HS-5 (cell line): ENCODE measurements around the gene OR2T2.
"Not testable (repeated sequence)": the region's sequence is repeated elsewhere in the genome, so short reads cannot be mapped to it uniquely, and the experiment has no call there.

Source experiments
- DNase-seq: peaks from one replicate; pipeline ENCODE4 v3.0.0-alpha.2; 2012; ENCODE audit warnings: low read depth

The OR2T2 gene

DNA sequence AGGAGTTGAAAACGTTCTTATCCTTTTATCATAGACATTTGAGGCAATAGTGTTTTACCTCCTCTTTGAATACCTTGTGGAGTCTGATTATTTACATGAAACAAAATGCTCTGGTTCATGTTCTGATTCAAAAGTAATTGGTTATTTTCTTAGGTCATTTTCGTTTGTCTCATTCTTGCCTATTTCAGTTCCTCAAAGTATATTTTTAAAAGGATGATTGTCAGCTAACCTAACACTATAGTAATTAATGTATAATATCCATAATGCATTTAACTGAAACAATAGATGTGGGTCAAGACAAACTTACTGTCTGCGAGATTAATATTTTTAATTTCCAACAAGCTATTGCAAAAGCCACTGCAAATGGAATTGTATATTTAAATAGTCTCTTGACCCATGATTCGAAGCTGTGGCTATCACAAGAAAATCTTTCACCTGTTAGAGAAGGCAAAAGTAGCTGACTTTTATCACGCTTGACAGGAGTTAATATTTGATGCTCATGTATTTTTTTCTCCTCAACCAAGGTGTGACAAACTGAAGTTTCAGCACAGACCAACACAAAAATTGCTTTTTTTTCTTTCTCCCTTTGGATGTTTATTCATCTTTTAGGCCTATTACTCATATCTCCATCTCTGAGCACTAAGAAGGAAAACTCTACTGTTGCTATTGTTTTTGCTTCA lies 5.2 kb downstream of the OR2T2 start:
- DNase-seq: not testable (repeated sequence)

DNA sequence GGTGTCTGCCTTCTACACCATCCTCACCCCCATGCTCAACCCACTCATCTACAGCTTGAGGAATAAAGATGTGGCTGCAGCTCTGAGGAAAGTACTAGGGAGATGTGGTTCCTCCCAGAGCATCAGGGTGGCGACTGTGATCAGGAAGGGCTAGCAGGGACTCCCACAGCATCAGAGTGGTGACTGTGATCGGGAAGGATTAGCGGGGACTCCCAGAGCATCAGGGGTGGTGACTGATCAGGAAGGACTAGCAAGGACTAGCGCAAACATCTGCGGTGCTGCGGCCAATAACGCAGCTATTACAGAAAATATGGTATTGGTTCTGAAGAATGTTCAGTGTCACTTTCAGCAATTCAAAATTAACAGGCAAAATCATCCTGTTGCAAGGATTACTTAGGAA lies 8.2 kb downstream of the OR2T2 start:
- not testable (repeated sequence) for DNase-seq

DNA sequence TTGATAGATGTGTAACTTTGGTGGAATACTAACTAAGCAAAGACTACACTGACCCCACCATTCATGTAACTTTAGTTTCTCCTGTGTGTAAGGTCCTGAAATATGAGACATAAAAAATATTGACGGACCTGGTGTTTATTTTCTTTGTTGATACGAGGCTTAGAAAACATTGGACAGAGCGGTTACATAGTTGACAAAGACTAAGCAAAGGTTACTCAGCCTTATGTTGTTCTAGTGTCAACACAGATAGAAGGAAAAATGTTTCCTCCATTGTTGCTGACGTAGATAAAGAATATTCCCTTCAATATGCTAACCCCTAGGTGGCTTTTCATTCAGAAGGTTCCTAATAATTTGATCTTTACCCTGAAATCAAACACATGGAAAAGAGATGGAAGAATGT lies 9.6 kb downstream of the OR2T2 start:
- not testable (repeated sequence) for DNase-seq

DNA sequence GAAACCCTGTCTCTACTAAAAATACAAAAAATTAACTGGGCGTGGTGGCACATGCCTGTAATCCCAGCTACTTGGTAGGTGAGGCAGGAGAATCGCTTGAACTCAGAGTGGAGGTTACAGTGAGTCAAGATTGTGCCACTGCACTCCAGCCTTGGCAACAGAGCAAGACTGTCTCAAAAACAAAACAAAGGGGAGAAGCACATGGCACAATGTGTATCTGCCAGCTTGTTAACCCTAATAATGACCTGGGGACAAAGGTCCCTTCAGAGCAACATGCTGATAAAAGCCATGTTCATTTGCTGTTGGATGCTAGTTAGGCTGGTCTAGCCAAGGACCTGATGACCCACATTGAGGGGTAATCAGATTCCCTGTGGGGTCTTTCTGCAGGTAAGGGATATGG lies 11.2 kb downstream of the OR2T2 start:
- not testable (repeated sequence) for DNase-seq

DNA sequence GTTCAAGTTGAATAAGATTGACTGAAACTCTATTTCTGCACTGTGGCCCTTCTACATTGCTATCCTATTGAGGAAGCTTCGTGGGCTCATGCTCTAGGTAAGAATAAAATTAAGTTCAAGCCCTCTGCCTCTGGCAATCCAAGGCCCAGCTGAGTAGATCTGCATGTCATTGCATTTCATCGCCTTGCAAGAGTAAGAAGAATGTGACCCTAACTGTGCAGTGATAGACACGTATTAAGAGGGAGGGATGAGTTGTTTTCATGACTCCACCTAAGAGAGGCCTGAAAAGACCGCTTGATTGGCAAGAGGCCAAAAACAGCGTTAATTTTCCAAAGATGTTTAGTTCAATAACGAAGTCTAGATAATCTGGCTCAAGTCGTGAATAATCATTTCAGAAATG lies 13.7 kb downstream of the OR2T2 start:
- DNase-seq: not testable (repeated sequence)

DNA sequence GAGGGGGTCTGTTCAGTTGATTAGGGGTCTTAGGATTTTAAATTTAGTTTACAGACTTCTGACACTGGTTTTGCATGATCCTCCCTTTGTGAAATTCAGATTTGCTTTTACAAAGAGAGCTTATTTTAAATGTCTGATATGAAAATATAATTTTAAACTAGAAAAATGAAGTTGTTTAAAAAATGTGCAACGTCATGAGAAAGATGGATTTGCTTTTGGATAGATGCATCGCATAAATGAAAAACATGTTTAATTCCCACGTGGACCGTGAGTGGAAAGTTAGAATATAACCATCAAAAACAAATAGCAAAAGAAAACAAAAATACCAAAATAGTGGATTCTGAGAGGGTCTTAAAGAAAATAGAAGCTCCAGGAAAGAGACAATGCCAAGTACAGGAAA lies 25.7 kb downstream of the OR2T2 start:
- no peak for DNase-seq

DNA sequence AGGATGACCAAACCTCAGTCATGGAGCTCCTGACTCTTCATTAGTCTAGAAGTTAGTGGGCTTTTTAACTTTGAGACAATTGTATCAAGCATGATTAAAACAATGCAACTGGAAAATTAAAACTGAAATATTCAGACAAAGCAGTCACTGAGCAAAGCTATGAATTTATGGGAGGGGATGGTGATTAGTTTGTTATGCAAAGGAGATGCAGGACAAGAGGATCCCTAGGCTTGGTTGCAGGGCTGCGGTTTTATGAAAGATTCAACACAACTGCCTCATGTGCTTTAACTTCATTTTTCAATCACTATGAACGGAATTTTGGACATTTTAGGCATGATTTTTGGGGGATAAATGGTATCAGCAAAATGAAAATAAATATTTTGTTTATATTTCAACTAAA lies 26.7 kb downstream of the OR2T2 start:
- not testable (repeated sequence) for DNase-seq

DNA sequence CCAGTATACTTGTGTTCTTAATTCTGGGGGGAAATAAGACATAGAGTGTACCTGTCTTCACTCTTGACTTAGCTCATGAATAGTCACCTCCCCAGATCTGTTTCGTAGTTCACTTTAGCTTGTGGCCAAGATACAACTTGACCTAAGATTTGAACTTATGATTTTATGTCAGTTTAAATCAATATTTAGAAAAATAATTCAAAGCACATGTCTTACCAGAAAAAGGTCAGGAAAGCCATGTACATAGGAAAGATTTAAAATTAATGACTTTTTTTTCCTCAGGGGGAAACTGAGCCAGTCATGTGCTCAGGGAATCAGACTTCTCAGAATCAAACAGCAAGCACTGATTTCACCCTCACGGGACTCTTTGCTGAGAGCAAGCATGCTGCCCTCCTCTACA lies 27.6 kb downstream of the OR2T2 start, which contains the start of gene OR2T3:
Gene OR2T3, plus strand, starts transcription at position 301 of the 400 bp plus-strand sequence. Its CDS starts 0 bp downstream, at position 301.
- DNase-seq: not testable (repeated sequence)

DNA sequence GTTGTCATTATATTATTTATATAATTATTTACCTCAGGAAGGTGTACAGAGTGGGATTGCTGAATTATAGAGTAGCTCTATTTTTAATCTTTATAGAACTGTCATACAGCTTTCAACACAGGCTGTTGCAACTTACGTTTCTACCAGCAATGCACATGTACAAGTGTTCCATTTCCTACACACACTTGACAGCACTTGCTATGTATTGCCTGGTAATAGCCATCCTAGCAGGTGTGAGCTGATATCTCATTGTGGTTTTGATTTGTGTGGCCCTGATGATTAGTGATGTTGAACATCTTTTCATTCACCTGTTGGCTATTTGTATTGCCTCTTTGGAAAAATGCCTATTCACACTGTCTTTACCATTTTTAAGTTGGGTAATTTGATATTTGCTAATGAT lies 30.2 kb downstream of the OR2T2 start:
- not testable (repeated sequence) for DNase-seq

DNA sequence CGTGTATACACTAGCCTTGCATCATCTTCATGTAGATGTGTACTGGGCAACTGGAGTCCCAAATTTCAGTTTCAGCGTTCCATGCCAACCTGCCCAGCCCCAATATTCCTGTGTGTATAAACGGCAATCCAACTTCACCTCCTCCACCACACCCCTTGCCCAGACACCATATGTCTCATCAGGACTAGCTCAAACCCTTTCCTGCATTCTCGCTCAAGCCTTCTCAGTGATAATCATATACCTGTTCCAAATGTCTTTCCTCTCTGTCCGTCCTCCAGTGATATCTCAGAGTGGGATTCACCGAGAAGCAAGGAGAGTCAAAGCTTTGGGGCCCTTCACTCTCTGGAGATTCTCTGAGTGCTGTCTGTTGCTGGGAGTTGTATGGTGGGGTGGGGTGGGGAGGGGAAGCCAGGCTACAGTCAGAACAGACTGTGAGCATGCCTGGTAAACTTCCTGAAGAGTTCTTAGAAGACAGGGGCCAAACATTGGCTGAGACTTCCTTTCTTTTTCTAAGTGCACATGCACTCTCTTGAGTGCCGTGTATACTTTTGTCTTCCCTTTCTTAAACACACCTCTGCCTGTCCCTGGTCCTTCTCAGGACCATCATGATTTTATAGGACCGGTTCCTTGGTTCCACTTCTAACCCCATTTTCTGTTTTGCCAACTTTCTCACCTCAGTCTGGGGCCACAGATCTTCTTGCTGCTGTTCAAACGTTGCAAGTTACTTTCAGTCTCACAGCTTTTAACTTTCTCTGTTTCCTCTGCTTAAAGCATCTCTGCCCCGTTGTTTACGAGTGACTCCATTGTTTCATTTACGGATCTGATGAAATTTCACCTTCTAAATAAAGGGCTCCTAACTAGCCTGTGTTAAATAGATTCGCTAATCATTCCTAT lies 36.5 kb downstream of the OR2T2 start:
- not testable (repeated sequence) for DNase-seq

DNA sequence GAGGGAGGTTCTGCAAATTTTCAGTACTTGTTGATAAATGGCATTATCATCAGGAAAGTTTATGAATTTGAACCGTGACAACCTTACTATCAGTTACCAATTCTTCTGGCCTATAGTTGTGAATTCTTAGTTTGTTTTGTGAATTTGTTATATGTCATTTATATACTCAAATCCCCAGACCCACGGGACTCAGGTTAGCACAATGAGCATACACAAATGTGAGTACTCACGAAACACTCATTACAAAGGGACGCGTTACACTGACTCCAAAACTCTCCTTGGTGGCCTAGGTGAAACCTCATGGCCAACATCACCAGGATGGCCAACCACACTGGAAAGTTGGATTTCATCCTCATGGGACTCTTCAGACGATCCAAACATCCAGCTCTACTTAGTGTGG lies 42.9 kb downstream of the OR2T2 start, which contains the start of gene OR2T5:
Gene OR2T5, plus strand, starts transcription at position 301 of the 400 bp plus-strand sequence. Its CDS starts 0 bp downstream, at position 301.
- not testable (repeated sequence) for DNase-seq

DNA sequence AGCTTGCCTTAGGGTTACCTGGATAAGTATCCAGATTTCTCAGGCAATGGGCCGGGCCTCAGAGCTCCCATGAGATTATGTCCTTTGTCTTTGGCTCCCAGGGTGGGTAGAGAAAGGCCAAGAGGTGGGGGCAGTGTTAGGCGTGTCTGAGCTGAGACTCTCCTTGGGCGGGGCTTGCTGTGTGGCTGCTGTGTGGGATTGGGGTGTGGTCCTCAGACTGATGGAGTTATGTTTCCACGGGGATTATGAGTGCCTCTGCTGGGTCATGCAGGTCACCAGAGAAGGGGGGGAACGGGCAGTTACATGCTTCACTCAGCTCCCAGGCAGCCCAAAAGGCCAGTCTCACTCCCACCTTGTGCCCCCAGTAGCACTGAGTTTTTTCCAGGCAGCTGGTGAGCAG lies 51.2 kb downstream of the OR2T2 start:
- not testable (repeated sequence) for DNase-seq

DNA sequence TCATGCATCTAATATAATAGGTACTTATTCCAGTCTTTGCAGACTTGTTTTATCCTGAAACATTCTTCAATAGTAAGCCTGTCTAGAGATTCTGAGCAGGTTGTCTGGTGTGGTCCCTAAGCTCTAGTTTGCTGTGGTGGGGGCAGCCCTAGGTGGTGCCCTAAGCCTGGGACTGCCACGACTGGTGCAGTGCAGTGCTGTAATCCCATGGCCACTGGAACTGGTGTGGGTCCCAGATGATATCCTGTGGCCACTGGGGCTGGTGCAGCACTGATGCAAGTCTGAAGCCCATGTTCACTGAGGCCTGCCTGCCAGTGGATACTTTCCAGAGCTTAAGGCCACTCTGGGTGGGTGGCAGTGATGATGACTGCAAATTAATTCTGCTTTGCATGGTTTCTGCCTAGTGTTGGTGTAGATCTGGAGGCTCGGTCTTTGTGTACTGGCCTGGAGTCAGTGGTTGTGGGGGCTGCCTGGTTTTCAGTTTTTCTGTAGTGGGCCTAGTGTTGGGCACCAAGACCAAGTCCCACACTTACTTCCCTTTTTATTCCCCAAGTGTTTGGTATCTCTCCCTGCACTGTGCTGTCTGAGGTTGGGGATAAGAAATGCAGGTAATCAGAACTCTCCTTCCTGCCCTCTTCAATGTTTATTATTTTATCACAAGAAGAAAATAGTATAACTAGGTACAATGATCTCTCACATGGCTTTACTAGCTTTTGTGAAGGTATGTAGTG lies 55.0 kb downstream of the OR2T2 start:
- DNase-seq: not testable (repeated sequence)
